Measurements from ENCODE around the gene ZNF202. TPM values are rescaled to one million over a fixed set of nuclear protein-coding genes. Genes with fewer than 3 reads are reported as not detected.
A peak's percentile ranks its signal among the peaks of the same experiment; 100 is the strongest.

Gene ZNF202
- total and polyA plus RNA-seq, 2 of the 13 experiments (the other 11 are each of a cell fraction or from before 2014, with no cell fraction given) = 7.7 to 7.9 TPM

GRCh38 chr11:123736769-123737168 is 4.7 kb downstream of the ZNF202 start:
- Histone ChIP-seq H3K9me3 (ENCODE audit: low read length) (no peaks in the 10 kb centered on the region), H3K79me2 (ENCODE audit: insufficient read depth, low read length) (peaks cover 32% of the 10 kb centered on the region), H3K36me3 (replicated peaks in 1 of 2; ENCODE audit: control insufficient read depth in 1 of 2, insufficient read depth in 2 of 2, low read length in 2 of 2) (peaks cover 5 to 26% of the 10 kb centered on the region in 2 experiments; a peak in 4 of 5 replicates), H3K4me2 (ENCODE audit: low read depth, low read length) (no peak overlapping the region), H3K4me3 (replicated peaks in 1 of 3; ENCODE audit: insufficient read depth in 1 of 3, low read depth in 2 of 3, low read length in 3 of 3) (no peak overlapping the region), H4K20me1 (ENCODE audit: insufficient read depth, low read length) (no peaks in the 10 kb centered on the region), H3K27me3 (ENCODE audit: control insufficient read depth in 1 of 2, insufficient read depth in 2 of 2, low read length in 2 of 2) (no peaks in the 10 kb centered on the region), H3K9ac (ENCODE audit: insufficient read depth, low read depth, low read length) (no peak overlapping the region), H3K27ac (ENCODE audit: extremely low read length, insufficient read depth, low read length) (no peak overlapping the region), H2AFZ (ENCODE audit: low read length) (no peak overlapping the region), H3K4me1 (ENCODE audit: insufficient read depth, low read length) (peaks cover 15% of the 10 kb centered on the region)
- intact Hi-C loops (cut with micrococcal nuclease; ENCODE audit: unreplicated experiment) = no loop called here
- POLR2A ChIA-PET = no interaction called here
- in situ Hi-C loops (cut with HindIII; ENCODE audit: extremely low pct_ligation_motif_present, low pct_unique_long_range_greater_than_20kb) = no loop called here
- 91% methylated on average over 3 of the region's 3 CpGs for WGBS (ENCODE audit: low lambda C conversion rate)
- ATAC-seq = no peak
- BruUV-seq (replicated peaks) = no TSS peak
- DNase-seq (ENCODE audit: low spot score) = no peak
- CTCF ChIA-PET (ENCODE audit: low intra/inter-chr PET ratio, low total read pairs) = no interaction called here
- TF ChIP-seq CEBPB (IDR thresholded peaks at IDR 0.05; ENCODE audit: borderline replicate concordance, low read depth, low read length) = peak; percentile 57; the same call in 1 of the 2 replicates
- TF ChIP-seq ZNF580 (CRISPR knock-in tag; IDR thresholded peaks at IDR 0.05; ENCODE audit: borderline replicate concordance, low read depth) = no peak
- peak; percentile 50 for TF ChIP-seq ATF7 (IDR thresholded peaks at IDR 0.05)
- TF ChIP-seq ATF7 (CRISPR knock-in tag; IDR thresholded peaks at IDR 0.05) = no peak
- TF ChIP-seq NCOR1 (IDR thresholded peaks at IDR 0.05; ENCODE audit: borderline replicate concordance, low read length) = no peak
- FAIRE-seq = no peak

GRCh38 chr11:123729602-123730001 is 11.9 kb downstream of the ZNF202 start:
- CTCF ChIA-PET (ENCODE audit: low intra/inter-chr PET ratio, low total read pairs) = no interaction called here
- in situ Hi-C loops (cut with HindIII; ENCODE audit: extremely low pct_ligation_motif_present, low pct_unique_long_range_greater_than_20kb) = no loop called here
- no peak for TF ChIP-seq NONO (IDR thresholded peaks at IDR 0.05)
- TF ChIP-seq NONO (CRISPR knock-in tag; conservative IDR thresholded peaks at IDR 0.05) = no peak
- TF ChIP-seq DZIP1 (CRISPR knock-in tag; IDR thresholded peaks at IDR 0.05) = no peak
- no peak for TF ChIP-seq ZNF710 (CRISPR knock-in tag; IDR thresholded peaks at IDR 0.05; ENCODE audit: borderline replicate concordance)
- TF ChIP-seq FOSL2 (CRISPR knock-in tag; IDR thresholded peaks at IDR 0.05) = no peak
- no peak for TF ChIP-seq HNF4A (CRISPR knock-in tag; IDR thresholded peaks at IDR 0.05)
- TF ChIP-seq GLI4 (CRISPR knock-in tag; IDR thresholded peaks at IDR 0.05; ENCODE audit: borderline replicate concordance) = no peak
- no peak for TF ChIP-seq SRSF9 (IDR thresholded peaks at IDR 0.05; ENCODE audit: borderline replicate concordance, insufficient read depth, low read depth, low read length, poor library complexity, severe bottlenecking)
- TF ChIP-seq MXI1 (IDR thresholded peaks at IDR 0.05; ENCODE audit: borderline replicate concordance, low read depth, low read length) = no peak
- TF ChIP-seq BHLHE40 (IDR thresholded peaks at IDR 0.05; ENCODE audit: low read length) = no peak
- TF ChIP-seq WIZ (CRISPR knock-in tag; IDR thresholded peaks at IDR 0.05) = no peak

More at GRCh38 chr11:123729602-123730001, 11.9 kb downstream of the ZNF202 start:
- FAIRE-seq = no peak
- Histone ChIP-seq H3K9me3 (ENCODE audit: low read length) (no peaks in the 10 kb centered on the region), H3K4me3 (replicated peaks in 1 of 3; ENCODE audit: insufficient read depth in 1 of 3, low read depth in 2 of 3, low read length in 3 of 3) (no peak overlapping the region), H3K27me3 (ENCODE audit: control insufficient read depth in 1 of 2, insufficient read depth in 2 of 2, low read length in 2 of 2) (no peaks in the 10 kb centered on the region), H3K4me1 (ENCODE audit: insufficient read depth, low read length) (no peaks in the 10 kb centered on the region), H3K4me2 (ENCODE audit: low read depth, low read length) (no peak overlapping the region), H3K9ac (ENCODE audit: insufficient read depth, low read depth, low read length) (no peak overlapping the region), H2AFZ (ENCODE audit: low read length) (no peak overlapping the region), H3K27ac (ENCODE audit: extremely low read length, insufficient read depth, low read length) (no peak overlapping the region), H4K20me1 (ENCODE audit: insufficient read depth, low read length) (no peaks in the 10 kb centered on the region), H3K36me3 (replicated peaks in 1 of 2; ENCODE audit: control insufficient read depth in 1 of 2, insufficient read depth in 2 of 2, low read length in 2 of 2) (peaks cover 23 to 70% of the 10 kb centered on the region in 2 experiments), H3K79me2 (ENCODE audit: insufficient read depth, low read length) (no peaks in the 10 kb centered on the region)
- POLR2A ChIA-PET = no interaction called here
- intact Hi-C loops (cut with micrococcal nuclease; ENCODE audit: unreplicated experiment) = no loop called here
- ATAC-seq = no peak
- 98% methylated on average over 7 of the region's 8 CpGs for WGBS (ENCODE audit: low lambda C conversion rate)
- no TSS peak for BruUV-seq (replicated peaks)
- DNase-seq (ENCODE audit: low spot score) = no peak
